ENCODE measurements around the gene PRELP.

DNA sequence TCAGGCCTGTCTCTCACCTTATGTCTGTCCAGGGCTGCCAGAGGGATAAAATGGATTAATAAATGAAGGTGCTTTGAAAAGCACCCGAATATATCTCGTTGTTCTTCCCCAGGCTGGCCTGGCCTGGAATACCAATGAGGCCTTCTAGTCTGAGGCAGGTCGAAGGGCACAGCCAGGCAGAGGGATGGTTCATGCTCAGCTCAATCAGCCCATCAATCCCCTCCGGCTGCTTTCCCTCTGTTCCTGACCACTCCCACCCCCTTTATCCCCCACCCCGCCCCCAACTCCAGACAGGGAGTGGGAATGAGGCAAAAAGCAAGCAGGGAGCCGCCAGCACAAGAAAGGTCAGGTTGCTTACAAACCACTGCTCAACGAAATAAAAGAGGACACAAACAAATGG lies 40.0 kb upstream of the PRELP start:
- TF ChIP-seq POLR2AphosphoS5 (IDR thresholded peaks at IDR 0.05; ENCODE audit: insufficient read depth in 1 of 2, low read depth in 1 of 2), result no peak
- TF ChIP-seq, protein P1, sequence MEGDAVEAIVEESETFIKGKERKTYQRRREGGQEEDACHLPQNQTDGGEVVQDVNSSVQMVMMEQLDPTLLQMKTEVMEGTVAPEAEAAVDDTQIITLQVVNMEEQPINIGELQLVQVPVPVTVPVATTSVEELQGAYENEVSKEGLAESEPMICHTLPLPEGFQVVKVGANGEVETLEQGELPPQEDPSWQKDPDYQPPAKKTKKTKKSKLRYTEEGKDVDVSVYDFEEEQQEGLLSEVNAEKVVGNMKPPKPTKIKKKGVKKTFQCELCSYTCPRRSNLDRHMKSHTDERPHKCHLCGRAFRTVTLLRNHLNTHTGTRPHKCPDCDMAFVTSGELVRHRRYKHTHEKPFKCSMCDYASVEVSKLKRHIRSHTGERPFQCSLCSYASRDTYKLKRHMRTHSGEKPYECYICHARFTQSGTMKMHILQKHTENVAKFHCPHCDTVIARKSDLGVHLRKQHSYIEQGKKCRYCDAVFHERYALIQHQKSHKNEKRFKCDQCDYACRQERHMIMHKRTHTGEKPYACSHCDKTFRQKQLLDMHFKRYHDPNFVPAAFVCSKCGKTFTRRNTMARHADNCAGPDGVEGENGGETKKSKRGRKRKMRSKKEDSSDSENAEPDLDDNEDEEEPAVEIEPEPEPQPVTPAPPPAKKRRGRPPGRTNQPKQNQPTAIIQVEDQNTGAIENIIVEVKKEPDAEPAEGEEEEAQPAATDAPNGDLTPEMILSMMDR (IDR thresholded peaks at IDR 0.05), result no peak
- no peak for TF ChIP-seq POLR2A (IDR thresholded peaks at IDR 0.05)
